HG03432 (cell line): Measurements from ENCODE around the gene ABCC11.

Source experiments
- ATAC-seq: cut with Tn5 transposase; IDR thresholded peaks from one replicate; pipeline ENCODE4 v1.9.1; 2021; ENCODE audit warnings: mild to moderate bottlenecking, moderate library complexity; ENCODE audit not compliant: unreplicated experiment

ABCC11 gene

GRCh38 chr16:48247311-48247710 is at the start of gene ABCC11:
TSS of gene ABCC11 (minus strand) at chr16:48247539. CDS start at chr16:48231921, 15,618 bp downstream.
- ATAC-seq = no peak

DNA sequence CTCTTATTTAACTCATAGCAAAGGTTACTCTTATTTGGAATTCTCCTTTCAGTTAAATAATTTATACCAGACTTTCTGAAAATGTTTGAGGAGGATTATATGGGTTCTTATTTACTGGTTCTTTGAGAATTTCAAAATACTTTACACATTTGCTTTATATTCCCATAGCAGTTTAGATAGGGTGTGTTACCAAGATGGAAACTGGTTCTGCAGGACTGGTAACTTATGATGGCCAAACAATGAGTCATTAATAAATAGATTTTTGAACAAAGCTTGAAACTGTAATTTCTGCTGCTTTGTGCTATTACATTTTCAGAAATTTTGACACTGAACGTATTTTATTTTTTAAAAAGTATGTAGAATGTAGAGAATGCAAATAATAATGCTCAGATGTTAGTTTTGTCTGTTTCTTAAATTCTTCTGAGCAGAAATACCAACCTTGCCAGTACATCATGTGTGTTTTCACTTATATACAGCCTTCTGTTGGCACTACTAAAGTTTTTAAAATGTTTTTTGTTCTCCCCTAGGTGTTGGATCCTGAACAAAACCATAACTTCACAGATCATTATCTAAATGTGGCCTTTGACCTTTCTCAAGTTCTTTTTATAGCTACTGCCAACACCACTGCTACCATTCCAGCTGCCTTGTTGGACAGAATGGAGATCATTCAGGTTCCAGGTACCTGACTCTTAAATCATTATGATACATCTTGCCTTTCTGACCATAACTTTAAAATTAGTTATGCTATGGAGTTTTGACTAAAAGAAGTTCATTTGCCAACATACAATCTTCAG is 48.3 kb upstream of the ABCC11 start:
- ATAC-seq = no peak

DNA sequence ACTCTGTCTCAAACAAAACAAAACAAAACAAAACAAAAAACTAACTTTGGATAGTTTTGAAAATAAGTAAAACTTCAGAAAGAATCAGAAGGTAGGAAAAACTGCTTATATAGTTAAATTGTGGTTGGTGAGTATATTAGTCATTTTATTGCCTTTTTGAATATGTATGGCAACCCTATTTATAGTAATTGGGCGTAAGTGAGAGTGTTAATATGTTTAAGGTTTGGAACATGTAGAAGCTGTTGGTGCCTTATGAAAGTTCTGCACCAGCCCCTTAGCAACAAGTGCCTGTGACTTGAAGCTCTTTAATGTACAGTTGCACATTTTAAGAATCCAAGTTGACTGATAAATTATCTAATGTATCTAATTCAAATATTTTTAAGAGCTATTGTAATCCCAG is 47.4 kb upstream of the ABCC11 start:
- no peak for ATAC-seq

DNA sequence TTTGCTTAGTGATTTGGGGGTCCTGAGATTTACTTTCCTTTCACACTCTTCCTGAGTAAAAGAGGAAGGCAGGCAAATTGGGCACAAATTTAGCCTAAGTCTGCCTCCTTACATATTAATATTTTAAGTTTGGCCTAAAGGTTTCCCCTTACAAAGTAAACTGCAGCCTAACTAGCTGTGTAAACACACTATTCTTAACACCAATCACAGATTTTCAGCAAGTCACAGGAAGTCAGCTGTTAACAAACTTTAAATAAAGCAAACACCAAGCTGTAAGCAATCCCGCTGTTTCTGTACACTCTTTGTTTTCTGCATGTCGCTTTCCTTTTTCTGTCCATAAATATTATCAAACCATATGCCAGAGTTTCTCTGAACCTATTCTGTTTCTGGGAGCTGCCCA is 45.1 kb upstream of the ABCC11 start:
- no peak for ATAC-seq

GRCh38 chr16:48291754-48292153 is 44.4 kb upstream of the ABCC11 start:
- no peak for ATAC-seq

DNA sequence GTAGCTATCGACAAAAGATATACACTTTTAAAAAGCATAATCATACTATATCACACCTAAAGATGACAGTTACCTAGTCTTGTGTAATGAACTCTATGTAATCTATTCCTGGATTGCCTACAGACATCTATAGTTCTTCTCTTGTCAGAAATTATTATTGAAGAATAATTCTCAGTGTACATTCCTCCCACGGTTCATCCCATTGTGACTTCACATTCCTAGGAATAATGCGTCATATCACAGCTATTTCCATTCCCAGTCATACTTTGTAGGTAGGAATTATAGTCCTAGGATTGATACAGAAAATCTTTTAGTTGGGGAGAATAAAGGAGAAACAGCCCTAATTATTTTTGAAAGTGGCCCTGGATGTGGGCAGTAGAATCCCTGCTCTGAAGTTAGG is 44.0 kb upstream of the ABCC11 start:
- ATAC-seq = no peak

GRCh38 chr16:48287239-48287638 is 39.9 kb upstream of the ABCC11 start:
- ATAC-seq = no peak

DNA sequence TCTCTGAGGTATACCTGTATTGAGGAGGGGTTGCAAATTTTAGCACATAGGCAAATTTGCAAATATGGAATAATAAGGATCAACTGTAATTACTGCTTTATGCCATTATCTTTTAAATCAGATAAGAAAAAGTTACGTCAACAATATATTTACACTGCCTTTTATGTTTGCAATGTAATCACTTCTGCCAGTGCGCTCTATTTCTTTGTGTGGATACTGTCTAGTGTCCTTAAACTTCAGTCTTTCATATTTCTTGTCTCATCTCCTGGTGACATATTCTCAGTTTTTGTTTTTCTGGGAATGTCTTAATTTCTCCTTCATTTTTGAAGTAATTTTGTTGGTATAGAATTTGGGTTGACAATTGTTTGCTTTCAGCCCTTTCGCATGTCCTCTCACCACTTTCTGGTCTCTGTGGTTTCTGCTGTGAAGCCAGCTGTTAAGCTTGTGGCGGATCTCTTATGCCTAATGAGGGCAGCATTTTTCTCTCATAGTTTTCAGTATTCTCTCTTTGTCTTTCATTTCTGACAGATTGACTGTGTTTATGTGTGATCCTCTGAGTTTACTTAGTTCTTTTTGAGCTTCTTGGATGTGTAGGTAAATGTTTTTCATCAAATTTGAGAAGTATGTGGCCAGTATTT is 37.6 kb upstream of the ABCC11 start:
- peak; percentile 68 for ATAC-seq

DNA sequence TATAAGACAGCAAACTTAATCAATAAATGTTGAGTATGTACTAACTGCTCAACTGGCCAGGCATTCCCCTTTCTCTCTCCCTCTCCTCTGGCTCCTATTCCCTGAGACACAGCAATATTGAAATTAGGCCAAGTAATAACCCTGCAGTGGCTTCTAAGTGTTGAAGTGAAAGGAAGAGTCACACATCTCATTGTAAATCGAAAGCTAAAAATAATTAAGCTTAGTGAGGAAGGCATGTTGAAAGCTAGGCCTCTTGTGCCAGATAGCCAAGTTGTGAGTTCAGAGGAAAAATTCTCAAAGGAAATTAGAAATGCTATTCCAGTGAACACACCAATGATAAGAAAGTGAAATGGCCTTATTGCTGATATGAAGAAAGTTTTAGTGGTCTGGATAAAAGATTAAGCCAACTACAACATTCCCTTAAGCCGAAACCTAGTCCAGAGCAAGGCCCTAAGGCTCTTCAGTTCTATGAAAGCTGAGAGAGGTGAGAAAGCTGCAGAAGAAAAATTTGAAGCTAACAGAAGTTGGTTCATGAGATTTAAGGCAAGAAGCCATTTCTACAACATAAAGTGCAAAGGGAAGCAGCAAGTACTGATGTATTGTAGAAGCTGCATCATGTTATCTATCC is 35.4 kb upstream of the ABCC11 start:
- no peak for ATAC-seq

GRCh38 chr16:48280546-48280945 is 33.2 kb upstream of the ABCC11 start:
- no peak for ATAC-seq

- no peak for ATAC-seq
Observed at GRCh38 chr16:48279199-48279598, 31.9 kb upstream of the ABCC11 start.

GRCh38 chr16:48277158-48277557 is 29.8 kb upstream of the ABCC11 start:
- ATAC-seq = no peak

- no peak for ATAC-seq
Observed at GRCh38 chr16:48276102-48276501, 28.8 kb upstream of the ABCC11 start.

GRCh38 chr16:48274476-48274875 is 27.1 kb upstream of the ABCC11 start:
- no peak for ATAC-seq

GRCh38 chr16:48272837-48273421 is 25.6 kb upstream of the ABCC11 start:
- no peak for ATAC-seq

GRCh38 chr16:48271728-48272127 is 24.4 kb upstream of the ABCC11 start:
- no peak for ATAC-seq

DNA sequence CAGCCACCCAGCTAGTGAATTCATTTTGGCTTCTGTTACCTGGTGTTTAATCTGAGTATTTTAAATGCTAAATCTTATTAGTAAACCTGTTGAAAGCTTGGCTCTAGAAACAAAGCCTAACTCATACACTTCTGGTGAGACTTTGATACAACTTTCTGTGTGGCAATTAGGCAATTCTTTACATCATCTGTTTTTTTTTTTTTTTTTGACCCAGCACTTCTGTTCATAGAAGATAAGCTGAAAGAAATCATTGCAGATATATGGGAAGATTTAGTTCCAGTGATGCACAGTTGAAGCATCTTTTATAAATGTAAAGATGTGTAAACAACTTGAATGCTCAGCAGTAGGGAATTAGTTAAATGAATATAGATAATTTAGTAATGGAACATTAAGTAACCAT is 21.7 kb upstream of the ABCC11 start:
- no peak for ATAC-seq

DNA sequence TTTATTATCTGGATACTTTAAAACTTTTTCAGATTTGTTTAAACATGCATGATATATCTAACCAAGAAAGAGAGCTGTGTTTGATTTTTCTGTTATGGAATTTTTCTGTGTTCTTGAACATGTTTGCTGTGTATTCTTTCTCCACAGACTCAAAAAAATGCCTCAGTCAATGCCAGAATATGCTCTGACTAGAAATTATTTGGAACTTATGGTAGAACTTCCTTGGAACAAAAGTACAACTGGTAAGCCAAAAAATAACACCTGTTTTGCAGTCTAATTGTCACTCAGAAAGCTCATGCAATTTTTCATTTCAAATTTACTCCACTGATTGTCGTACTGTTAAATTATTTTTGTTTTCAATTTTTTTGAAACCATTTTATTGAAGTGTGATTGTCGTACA is 15.3 kb upstream of the ABCC11 start:
- no peak for ATAC-seq

- no peak for ATAC-seq
Observed at GRCh38 chr16:48261569-48261968, 14.2 kb upstream of the ABCC11 start.

GRCh38 chr16:48256579-48257177 is 9.3 kb upstream of the ABCC11 start:
- no peak for ATAC-seq

DNA sequence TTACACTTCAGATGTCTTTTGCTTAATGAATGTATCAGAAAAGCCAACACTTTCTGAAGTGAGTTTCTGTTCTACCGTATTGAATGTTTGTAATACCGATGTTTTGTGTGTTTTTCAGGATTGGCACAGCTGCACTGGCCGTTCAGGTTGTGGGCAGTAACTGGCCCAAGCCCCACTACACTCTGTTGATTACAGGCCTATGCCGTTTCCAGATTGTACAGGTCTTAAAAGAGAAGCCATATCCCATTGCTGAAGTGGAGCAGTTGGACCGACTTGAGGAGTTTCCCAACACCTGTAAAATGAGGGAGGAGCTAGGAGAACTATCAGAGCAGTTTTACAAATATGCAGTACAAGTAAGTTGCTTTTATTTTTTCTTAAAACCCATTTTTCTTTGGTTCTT is 4.7 kb upstream of the ABCC11 start:
- no peak for ATAC-seq
